IPS-18c (cell line): ENCODE data around the gene ZFAND3.
"Not testable (repeated sequence)": the region's sequence is repeated elsewhere in the genome, so short reads cannot be mapped to it uniquely, and the experiment has no call there.

ENCODE experiments used
- H3K4me3 ChIP-seq: 2 replicates; pipeline ENCODE4 v1.7.0; 2013; ENCODE audit warnings: low read depth, mild to moderate bottlenecking, low read length, moderate library complexity; ENCODE audit not compliant: insufficient read depth
- H3K9me3 ChIP-seq: one replicate; pipeline ENCODE4 v1.6.1; 2013; ENCODE audit warnings: mild to moderate bottlenecking, low read length, moderate library complexity; ENCODE audit not compliant: control insufficient read depth, insufficient read depth

ZFAND3 gene

DNA sequence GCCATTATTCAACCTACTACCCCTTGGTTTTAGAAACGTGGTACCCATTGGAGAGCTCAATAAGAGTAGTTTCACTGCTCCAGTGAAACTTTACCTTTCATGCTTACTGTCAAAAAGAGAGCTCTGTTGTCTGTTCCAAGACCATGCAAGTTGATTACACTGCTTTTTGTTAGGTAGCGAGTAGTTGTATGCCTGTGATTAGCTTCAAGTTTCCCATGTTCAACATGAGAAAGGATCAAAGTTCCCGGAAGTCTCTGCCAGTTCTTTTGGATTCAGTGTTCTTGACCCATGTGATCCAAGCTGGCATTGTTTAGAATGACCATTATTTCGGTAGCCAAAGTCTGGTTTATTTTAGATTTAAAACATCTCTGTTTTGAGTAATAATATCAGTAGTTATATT lies 107.1 kb downstream of the ZFAND3 start:
- Histone ChIP-seq H3K4me3 (no peak overlapping the region), H3K9me3 (no peaks in the 10 kb centered on the region)

DNA sequence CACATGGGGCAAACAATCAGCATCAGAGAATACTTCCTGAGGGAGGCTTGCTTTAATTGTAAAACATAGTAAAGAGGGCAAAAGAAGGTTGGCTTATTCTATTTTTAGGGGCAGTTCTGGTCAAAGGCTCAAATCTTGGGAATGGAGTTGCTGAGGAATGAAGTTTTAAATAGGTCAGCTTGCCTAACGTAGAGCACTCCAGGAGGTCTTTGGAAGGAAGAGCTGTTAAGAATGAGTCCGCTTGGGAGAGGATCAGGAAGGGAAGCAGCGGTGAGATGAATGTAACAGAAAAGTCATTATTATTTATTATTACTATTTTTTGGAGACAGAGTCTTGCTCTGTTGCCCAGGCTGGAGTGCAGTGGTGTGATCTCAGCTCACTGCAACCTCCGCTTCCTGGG lies 108.7 kb downstream of the ZFAND3 start:
- Histone ChIP-seq H3K4me3 (no peak overlapping the region), H3K9me3 (no peaks in the 10 kb centered on the region)

DNA sequence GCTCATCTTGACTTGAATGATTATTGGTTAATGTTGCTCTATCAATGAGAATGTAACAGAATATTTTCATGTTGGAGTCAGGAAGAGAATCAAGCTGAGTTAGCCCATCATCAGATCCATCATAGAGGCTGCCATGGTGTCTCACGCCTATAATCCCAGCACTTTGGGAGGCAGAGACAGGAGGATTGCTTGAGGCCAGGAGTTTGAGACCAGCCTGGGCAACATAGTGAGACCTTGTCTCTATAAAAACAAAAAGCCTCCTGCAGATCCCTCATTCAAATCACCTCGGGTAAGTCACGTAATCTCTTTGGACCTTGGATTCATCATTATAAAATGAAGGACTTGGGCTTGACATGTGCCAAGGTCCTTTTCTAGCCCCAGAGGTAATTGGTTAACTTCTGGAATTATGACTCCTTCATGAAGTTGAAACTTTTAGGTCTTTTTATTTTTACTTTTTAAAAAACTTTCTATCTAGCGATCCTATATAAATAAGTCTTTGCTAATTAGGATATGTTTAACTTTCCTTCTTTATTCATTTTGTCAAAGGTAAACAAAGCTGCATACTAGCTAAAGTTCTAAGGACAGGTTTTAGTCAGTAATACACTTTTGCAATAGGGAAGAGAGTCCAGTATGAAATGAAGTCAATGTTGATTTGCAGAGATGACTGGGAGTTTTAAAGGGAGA lies 110.9 kb downstream of the ZFAND3 start:
- Histone ChIP-seq H3K4me3 (no peak overlapping the region), H3K9me3 (no peaks in the 10 kb centered on the region)

DNA sequence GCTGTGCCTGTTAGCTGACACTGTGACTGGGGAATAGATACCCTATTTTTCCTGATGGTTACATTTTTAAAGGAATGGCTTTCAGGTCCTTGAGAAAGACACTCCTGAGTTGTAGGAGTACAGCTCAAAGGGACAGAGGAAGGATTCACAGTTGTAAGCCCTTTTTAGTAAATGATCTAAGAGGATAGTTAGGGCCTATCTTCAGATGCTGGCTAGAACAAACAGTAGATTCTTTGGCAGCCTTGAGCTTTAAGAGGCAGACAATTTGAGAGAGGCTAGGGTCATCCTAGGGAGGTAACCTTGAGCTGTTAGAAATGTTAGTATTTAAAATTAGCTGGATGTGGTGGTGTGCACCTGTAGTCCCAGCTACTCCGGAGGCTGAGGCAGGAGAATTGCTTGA lies 111.5 kb downstream of the ZFAND3 start:
- Histone ChIP-seq H3K4me3 (no peak overlapping the region), H3K9me3 (no peaks in the 10 kb centered on the region)

DNA sequence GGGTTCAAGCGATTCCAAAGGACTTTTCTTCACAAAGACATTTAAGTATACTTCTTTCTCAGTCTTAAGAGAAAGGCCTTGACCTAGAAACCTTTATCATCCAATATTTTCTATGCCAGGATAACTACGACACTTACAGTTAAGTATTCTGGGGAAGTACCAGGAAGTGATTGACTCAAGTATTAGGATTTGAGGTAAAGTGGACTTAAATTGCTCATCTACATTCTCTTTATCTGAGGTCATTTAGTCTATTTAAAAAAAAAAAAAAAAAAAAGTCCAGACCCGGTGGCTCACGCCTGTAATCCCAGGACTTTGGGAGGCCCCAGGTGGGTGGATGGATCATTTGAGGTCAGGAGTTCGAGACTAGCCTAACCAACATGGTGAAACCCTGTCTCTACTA lies 114.7 kb downstream of the ZFAND3 start:
- no peaks in the 10 kb centered on the region for H3K9me3 ChIP-seq
- H3K4me3 ChIP-seq, result no peak overlapping the region

DNA sequence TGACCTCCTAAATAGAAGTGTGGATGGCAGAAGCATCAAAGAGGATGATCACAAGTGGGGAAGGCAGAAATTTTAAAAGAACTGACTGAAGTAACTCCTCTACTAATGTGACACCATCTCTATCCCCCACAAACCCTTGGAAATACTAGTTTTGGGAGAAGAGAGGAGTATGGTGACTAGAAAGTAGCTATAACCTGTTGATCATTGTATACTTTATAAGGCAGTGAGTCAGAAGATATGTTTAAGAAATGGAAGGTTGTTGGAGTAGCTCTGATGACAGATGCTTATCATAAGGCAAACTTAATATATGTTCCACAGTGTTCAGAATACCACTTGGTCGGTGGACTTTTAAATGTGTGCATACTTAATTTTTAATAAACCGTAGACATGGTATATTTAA lies 116.6 kb downstream of the ZFAND3 start:
- Histone ChIP-seq H3K9me3 (no peaks in the 10 kb centered on the region), H3K4me3 (no peak overlapping the region)

DNA sequence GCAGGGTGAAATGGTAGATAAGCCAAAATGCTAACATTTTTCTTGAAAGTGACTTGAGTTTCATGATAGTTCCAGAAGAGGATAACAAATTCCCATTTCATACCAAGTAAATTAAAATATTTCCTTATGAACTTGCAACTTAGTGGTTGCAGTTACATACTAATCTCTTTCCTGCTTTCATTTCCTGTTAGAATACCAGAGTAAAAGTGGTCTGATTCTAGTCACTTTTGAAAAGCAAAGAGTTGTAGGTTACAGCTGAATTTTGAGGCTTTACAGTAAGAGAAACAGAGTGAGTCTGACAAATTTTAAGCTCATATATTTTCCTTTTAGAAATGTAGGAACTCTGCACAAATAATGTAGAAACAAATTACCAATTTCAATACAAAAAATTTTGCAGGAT lies 117.4 kb downstream of the ZFAND3 start:
- no peaks in the 10 kb centered on the region for H3K9me3 ChIP-seq
- H3K4me3 ChIP-seq, result no peak overlapping the region

DNA sequence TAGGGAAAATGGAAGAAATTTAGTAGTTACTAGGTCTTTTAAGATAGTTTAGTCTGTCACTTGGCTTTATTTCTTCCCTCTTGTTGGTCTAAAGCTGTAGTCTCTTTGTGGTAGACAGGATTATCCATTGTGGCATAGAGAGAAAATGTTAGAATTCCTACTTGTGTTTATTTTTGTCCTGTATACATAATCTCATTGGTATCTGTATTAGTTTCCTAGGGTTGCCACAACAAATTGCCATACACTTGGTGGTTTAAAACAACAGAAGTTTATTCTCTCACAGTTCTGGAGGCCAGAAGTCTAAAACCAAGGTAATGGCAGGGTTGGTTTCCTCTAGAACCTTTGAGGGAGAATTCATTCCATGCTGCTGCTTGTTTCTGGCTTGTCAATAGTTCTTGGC lies 119.4 kb downstream of the ZFAND3 start:
- Histone ChIP-seq H3K9me3 (no peaks in the 10 kb centered on the region), H3K4me3 (no peak overlapping the region)

DNA sequence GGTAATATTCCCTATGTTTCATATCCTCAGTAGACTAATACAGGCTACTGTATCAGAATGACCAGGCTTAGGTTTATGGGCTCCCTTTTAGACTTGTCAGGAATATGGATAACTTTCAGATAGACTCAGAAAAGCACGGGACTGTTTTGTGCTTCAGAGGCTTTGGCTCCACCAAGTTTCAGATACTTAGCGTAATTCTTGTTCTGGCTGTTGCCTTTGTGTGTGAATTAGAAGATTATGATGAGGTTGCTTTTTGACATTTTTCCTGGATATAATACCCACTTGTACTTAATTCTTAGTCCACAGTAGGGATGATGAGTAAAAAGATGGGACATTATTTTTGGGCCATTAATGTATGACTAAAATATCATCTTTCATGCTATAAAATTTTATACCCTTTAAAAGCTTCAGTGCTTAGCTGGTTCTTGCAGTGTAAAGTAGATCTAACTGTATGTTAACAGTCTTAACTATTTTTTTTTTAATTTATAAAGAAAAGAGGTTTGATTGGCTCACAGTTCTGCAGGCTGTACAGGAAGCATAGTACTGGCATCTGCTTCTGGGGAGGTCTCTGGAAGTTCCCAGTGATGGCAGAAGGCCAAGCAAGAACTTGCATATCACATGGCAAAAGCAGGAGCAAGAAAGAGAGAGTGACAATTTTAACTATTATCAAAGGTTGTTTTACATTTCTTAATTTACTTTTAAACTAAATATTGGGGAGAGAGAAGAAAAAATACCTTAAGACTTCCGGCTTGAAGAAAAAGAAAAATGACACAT lies 120.7 kb downstream of the ZFAND3 start:
- Histone ChIP-seq H3K4me3 (no peak overlapping the region), H3K9me3 (no peaks in the 10 kb centered on the region)

DNA sequence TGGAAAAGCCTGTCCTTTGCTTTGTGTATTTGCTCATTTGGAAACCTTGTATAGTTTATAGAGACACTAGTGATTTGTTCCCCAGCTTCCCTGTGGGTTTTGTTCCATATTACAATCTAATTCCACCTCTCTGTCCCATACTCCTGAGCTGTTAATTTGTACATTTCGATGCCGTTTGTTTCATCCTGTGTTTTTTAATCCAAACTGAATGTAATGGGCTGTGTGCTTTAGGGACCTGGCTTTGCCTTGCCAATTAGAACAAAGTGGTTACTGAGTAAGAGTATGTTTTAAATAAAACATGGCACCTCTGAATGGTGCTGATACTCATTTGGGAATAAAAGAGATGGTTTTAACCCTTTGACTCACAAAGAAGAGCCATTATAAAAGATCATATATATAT lies 122.3 kb downstream of the ZFAND3 start:
- H3K9me3 ChIP-seq, result no peaks in the 10 kb centered on the region
- H3K4me3 ChIP-seq, result no peak overlapping the region

DNA sequence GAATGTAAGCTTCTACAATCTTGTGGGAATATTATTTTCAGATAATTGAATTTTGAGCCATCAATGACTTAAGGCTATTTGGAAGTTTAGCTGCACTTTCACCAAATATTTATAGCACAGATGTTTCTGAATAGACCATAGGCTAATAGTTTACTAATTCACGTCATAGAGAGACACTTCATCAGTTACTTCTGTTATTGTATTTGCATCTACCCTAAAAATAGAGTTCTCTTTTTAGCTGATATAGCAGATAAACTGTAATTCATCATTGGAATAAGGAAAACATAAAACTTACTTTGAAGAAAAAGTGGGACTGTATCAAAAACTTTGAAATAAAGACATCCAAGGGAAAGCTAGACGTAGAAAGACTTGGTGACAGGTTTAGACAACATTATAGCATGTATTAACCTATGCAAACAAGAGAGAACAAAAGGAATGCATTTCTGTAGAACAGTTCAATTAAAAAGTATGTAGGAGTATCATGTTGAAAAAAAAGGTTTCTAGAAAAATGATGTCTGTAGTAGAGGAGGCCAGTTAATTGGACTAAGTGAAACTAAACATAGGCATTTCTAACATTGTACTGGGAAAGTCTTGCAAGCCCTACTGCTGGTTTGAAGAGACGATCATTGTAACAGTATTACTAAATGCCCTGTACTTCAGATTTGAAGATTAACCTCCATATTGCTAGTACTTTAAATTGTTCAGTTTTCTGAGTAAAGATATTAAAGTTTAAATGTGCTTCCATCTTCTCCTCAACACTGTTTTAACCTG lies 123.3 kb downstream of the ZFAND3 start:
- H3K4me3 ChIP-seq, result no peak overlapping the region

DNA sequence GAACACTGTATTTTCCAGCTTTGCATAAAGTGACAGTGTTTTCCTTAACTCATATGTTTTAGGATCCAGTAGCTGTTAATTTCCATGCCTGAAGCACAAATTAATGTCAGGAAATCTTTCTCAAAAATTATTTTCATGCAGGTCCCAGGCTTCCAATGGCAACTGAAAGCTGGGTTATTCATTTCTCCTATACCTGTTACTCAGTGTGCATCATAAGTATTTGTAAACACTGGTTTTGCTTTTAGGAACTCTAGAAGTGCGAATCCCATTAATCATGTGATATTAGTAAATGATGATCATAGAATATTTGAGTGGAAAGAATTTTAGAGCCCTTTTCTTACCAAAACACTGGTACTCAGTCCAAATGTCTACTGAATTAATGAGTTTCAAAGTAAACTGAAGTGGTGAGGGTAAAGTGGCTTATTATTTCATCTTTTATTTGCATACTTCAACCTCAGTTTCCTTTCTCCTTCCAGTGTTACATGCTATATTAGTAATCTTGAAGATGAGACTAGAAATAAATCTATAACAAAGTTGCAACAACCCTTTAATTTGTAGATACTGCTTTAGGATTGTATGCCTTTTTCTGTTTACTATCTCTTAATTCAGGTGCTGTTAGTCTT lies 124.0 kb downstream of the ZFAND3 start:
- Histone ChIP-seq H3K4me3 (no peak overlapping the region), H3K9me3 (no peaks in the 10 kb centered on the region)

More for the DNA sequence above, 123.3 kb downstream of the ZFAND3 start:
- no peaks in the 10 kb centered on the region for H3K9me3 ChIP-seq

DNA sequence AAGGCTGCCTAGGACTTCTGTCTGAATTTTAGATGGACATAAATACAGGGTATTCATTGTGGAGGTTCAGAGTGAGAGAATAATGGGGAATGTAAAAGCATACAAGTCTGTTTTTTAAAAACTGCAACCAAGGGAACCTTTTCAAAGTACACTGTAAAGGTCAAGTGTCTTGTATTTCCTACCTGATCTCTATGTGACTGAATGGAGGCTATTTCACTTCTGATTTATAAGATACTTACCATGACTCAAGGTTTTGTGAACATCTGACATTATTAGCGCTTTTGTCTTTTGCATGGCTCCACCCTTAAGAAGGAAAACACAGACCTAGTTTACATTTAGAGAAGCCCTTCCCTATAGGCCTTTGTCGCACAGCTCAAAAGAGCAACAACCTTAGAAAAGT lies 126.5 kb downstream of the ZFAND3 start:
- no peak overlapping the region for H3K4me3 ChIP-seq
- H3K9me3 ChIP-seq, result no peaks in the 10 kb centered on the region

DNA sequence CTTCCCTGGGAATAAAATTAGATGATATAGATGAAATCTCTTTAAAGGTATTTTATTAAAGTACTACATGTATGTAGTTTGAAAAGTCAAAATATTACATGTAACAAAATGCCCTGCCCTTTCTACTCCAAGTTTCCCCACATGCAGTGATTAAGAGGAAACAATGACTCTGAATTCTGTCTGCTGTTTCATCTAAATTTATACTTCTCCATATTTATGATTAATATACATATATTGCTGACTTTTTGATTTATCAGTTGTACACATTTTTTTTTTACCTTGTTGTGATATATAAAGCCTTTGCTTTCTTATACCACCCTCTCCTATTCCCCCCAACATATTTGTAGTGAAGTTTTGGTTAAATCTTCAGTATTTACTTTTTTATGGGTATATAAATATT lies 127.9 kb downstream of the ZFAND3 start:
- H3K9me3 ChIP-seq, result no peaks in the 10 kb centered on the region

DNA sequence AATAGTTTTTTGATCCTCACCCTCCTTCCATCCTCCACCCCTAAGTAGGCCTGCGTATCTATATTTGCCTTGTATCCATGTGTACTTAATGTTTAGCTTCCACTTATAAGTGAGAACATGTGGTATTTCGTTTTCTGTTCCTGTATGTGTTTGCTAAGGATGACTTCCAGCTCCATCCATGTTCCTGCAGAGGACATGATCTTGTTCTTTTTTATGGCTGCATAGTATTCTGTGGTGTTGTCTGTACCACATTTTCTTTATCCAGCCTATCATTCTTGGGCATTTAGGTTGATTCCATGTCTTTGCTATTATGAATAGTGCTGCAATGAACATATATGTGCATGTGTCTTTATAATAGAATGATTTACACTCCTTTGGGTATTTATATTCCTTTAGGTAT lies 129.1 kb downstream of the ZFAND3 start:
- not testable (repeated sequence) for H3K4me3 ChIP-seq, H3K9me3 ChIP-seq

More for the DNA sequence above, 127.9 kb downstream of the ZFAND3 start:
- H3K4me3 ChIP-seq, result no peak overlapping the region

DNA sequence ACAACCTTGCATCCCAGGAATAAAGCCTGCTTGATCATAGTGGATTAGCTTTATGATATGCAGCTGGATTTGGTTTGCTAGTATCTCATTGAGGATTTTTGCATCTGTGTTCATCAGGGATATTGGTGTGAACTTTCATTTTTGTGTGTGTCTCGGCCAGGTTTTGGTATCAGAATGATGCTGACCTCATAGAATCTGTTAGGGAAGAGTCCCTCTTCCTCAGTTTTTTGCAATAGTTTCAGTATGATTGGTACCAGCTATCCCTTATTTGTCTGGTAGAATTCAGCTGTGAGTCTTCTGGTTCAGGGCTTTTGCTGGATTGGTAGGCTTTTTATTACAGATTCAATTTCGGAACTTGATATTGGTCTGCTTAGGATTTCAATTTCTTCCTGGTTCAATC lies 132.5 kb downstream of the ZFAND3 start:
- Histone ChIP-seq H3K4me3 (no peak overlapping the region), H3K9me3 (no peaks in the 10 kb centered on the region)

DNA sequence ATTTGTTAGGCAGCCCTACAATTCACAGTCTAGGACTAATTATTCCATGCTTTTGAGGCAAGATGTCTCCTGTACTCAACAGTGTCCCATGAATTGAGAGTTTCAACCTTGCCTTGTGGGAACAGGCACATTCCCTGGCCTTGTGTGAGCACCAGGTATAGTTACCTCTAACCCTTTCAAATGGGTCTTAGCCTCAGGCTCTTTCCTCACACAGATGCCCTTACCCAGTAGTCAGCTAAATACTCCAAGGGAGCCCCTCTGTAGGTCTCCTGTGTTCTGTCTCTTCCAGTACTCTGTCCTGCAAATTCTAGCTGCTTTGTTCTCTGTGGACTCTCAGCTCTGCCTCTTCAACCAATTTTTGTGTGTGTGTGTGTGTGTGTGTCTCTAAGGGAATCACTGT lies 135.3 kb downstream of the ZFAND3 start:
- Histone ChIP-seq H3K4me3 (no peak overlapping the region), H3K9me3 (no peaks in the 10 kb centered on the region)
